Lower leg skin (tissue), 4 donors: Measurements from ENCODE around the gene PILRB. TPM values are rescaled to one million over a fixed set of nuclear protein-coding genes. Genes with fewer than 3 reads are reported as not detected.

Experiments
- DNase-seq, 2 donors: peaks; one replicate each; pipeline ENCODE4 v3.0.0-alpha.2; 2019; ENCODE audit warnings: low spot score in 2 of 2
- H3K4me3 ChIP-seq: fragments of 200-600 bp; sonication (generic); 2 replicates; pipeline ENCODE4 v1.5.1; 2017; ENCODE audit warnings: mild to moderate bottlenecking, low read depth; ENCODE audit not compliant: poor library complexity, severe bottlenecking
- POLR2A ChIP-seq, 2 donors: fragments of 450-650 bp; IDR thresholded peaks; one replicate each; pipeline ENCODE4 v1.6.1; 2016 to 2017; ENCODE audit warnings: antibody characterized with exemption in 2 of 2, mild to moderate bottlenecking in 1 of 2, moderate library complexity in 1 of 2
- WGBS, 2 donors: methylation state at CpG; one replicate each; pipeline ENCODE4 v1.1.5; 2018; 5-methylcytosine and 5-hydroxymethylcytosine counted together
- intact Hi-C: fragments of 100-400 bp; cut with DNase I; formaldehyde crosslinking; loops from one replicate; pipeline ENCODE4 v1.15.0; 2023; ENCODE audit warnings: low total_unique reads
- total RNA-seq, 4 donors: library from RNA; depleted of rRNA; stranded (reverse); fragments of >200 nt; gene quantifications; one replicate each; pipeline ENCODE4 v1.1.0, GENCODE V29; 2016
- TF ChIP-seq, protein P1 (sequence below), 3 donors: fragments of 450-650 bp; IDR thresholded peaks; one replicate each; pipeline ENCODE4 v1.5.1; 2016; ENCODE audit warnings: antibody characterized with exemption in 3 of 3, mild to moderate bottlenecking in 3 of 3, moderate library complexity in 2 of 3

Gene PILRB
- total RNA-seq, 4 donors from 2014 or later = 33.3 to 86.8 (median 47.3) TPM

DNA sequence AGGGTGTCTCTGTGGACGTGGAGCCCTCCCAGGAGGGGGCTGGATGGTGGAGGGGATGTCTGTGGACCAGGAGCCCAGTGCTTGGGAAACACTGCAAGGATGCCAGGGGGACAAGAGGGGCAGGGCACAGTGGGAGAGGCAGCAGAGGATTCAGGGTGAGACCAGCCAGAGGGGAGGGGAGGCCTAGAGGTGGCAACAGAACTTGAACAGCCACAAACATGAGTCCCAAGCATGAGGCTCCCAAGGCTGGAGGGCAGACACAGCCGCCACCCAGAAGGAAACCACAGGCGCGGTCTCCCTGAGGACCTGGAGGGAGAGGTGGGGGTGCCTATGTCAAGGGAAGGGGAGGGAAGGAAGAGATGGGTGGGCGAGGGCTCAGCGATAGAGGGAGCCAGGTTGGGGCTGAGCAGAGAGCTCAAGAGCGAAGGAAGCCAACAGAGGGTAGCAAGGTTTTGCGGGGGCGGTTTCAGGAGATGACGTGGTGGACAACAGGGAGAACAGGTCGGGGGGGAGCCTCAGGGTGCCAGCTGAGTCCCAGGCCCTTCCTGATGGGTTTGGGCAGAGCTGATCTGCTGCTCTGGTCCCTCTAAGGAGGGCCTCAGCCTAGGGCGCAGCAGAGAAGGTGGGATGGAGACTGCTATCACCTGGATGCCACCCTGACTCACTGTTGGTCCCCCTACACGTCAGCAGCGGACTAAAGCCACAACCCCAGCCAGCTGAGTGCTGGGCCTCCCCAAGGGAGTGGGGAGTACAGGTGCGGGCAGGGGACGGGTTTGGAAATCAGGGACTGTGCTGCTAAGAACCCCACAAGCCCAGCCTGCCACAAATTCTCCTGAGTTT is 8.7 kb downstream of the PILRB start:
- WGBS, 2 donors = 82 to 83% methylated on average over 16 of the region's 16 CpGs
- H3K4me3 ChIP-seq = no peak overlapping the region
- TF ChIP-seq POLR2A (IDR thresholded peaks at IDR 0.05) = no peak
- TF ChIP-seq, protein P1, sequence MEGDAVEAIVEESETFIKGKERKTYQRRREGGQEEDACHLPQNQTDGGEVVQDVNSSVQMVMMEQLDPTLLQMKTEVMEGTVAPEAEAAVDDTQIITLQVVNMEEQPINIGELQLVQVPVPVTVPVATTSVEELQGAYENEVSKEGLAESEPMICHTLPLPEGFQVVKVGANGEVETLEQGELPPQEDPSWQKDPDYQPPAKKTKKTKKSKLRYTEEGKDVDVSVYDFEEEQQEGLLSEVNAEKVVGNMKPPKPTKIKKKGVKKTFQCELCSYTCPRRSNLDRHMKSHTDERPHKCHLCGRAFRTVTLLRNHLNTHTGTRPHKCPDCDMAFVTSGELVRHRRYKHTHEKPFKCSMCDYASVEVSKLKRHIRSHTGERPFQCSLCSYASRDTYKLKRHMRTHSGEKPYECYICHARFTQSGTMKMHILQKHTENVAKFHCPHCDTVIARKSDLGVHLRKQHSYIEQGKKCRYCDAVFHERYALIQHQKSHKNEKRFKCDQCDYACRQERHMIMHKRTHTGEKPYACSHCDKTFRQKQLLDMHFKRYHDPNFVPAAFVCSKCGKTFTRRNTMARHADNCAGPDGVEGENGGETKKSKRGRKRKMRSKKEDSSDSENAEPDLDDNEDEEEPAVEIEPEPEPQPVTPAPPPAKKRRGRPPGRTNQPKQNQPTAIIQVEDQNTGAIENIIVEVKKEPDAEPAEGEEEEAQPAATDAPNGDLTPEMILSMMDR (IDR thresholded peaks at IDR 0.05) = no peak
- no peak for DNase-seq
- intact Hi-C loops = no loop called here

DNA sequence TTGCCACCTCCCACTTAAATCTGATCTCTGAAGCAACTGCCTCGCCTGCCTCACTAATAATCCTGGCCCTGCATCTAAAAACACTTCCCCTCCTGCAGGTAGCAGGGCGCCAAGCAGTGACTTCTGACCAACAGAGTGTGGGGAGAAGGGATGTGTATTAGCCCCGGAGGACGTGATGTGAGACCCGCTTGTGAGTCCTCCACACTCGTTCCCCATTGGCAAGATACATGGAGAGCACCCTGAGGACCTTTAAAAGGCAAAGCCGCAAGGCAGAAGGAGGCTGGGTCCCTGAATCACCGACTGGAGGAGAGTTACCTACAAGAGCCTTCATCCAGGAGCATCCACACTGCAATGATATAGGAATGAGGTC is 9.3 kb downstream of the PILRB start:
- WGBS, 2 donors = 96% methylated on average over 8 of the region's 8 CpGs
- no peak for DNase-seq
- H3K4me3 ChIP-seq = no peak overlapping the region
- intact Hi-C loops = no loop called here
- TF ChIP-seq POLR2A (IDR thresholded peaks at IDR 0.05) = no peak
- TF ChIP-seq, protein P1 (IDR thresholded peaks at IDR 0.05) = no peak

DNA sequence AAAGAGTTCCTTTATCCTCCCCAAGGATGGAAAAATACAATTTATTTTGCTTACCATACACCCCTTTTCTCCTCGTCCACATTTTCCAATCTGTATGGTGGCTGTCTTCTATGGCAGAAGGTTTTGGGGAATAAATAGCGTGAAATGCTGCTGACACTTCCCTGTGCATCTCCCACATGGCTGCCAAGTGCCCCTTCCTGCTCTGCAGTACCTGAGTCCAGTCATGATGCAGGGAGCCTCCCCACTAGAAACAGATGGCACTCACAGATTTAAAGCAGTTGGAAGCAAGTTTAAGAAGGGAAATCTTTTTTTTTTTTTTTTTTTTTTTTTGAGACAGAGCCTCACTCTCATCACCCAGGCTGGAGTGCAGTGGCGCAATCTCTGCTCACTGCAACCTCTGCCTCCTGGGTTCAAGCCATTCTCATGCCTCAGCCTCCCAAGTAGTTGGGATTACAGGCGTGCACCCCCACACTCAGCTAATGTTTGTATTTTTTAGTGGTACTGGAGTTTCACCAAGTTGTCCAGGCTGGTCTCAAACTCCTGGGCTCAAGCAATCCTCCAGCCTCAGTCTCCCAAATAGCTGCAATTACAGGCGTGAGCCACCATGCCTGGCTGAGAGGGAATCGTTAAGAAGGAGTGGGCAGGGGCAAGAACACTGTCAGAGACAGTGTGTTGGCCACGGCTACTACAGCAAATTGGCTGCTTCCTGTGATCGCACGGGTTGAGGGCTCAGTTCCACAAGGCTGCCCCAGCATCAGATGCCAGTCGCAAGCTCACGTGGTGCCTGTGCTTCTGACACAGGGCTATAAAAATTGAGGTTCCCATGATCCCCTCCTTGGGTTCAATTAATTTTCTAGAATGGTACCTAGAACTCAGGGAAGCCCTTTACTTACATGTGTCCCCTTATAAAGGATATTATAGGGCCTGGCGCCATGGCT is 10.0 kb downstream of the PILRB start:
- no peak overlapping the region for H3K4me3 ChIP-seq
- no peak for DNase-seq
- intact Hi-C loops = no loop called here
- no peak for TF ChIP-seq POLR2A (IDR thresholded peaks at IDR 0.05)
- TF ChIP-seq, protein P1 (IDR thresholded peaks at IDR 0.05) = no peak
- 80 to 83% methylated on average over 12 of the region's 12 CpGs for WGBS, 2 donors

DNA sequence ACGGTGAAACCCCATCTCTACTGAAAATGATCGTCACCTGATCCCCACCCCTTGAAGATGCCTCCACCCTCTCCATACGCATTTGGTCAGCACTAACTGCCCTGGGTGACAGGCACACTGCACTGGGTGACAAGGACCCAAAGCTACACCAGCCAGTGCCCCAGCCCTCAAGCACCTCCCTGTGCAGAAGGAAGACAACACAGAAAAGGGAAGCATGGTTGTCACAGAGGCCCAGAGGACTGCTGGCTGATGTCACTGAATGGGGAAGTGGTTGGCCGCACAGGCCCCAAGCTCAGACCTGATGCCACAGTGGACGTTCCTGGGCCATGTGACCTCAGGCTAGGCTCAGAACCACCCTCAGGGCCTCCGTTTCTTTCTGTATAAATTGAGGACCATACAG is 11.2 kb downstream of the PILRB start:
- 54 to 74% methylated on average over 6 of the region's 6 CpGs for WGBS, 2 donors
- DNase-seq = peak in 1 of 2 donors; percentile 67
- H3K4me3 ChIP-seq = no peak overlapping the region
- no peak for TF ChIP-seq POLR2A (IDR thresholded peaks at IDR 0.05)
- TF ChIP-seq, protein P1 (IDR thresholded peaks at IDR 0.05) = no peak
- intact Hi-C loops = no loop called here

DNA sequence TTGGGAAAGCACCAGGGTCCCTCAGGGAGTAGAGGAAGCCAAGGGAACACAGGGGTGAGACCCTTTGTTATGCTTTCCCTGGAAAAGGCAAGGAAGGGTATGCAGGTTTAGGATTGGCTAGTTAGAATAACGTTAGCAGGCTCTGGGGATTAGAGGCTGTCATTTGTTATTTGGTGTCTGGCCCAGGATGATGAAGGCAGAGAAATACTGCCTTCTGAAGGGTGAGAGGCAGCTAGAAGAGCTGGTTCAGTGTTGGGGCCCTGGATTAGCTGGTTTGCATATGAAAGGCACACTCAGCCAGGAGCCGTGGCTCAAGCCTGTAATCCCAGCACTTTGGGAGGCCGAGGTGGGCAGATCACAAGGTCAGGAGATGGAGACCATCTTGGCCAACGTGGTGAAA is 12.4 kb downstream of the PILRB start:
- intact Hi-C loops = no loop called here
- H3K4me3 ChIP-seq = no peak overlapping the region
- no peak for DNase-seq
- WGBS, 2 donors = 25 to 36% methylated on average over 4 of the region's 4 CpGs
- TF ChIP-seq, protein P1 (IDR thresholded peaks at IDR 0.05) = no peak
- no peak for TF ChIP-seq POLR2A (IDR thresholded peaks at IDR 0.05)
